Stimulated activated CD4-positive, alpha-beta T cell treated with anti-CD3 and anti-CD28 coated beads, Interleukin-1b, Interleukin-23, amount 100 ng/mL, for 24 hours (primary cell): Measurements from ENCODE around the gene TMEM63B.
"Not testable (repeated sequence)": the region's sequence is repeated elsewhere in the genome, so short reads cannot be mapped to it uniquely, and the experiment has no call there.

ENCODE experiments used
- DNase-seq, 4 experiments: peaks; one replicate each; pipeline ENCODE4 v3.0.0-alpha.2; 2020; ENCODE audit warnings: low read depth in 4 of 4, low spot score in 1 of 4

The TMEM63B gene

GRCh38 chr6:44189257-44189656 lies 61.9 kb downstream of the TMEM63B start:
- DNase-seq = no peak

GRCh38 chr6:44190715-44191114 lies 63.4 kb downstream of the TMEM63B start:
- DNase-seq = no peak

GRCh38 chr6:44192428-44193041 lies 65.2 kb downstream of the TMEM63B start:
- no peak for DNase-seq

- no peak for DNase-seq
These were observed 66.1 kb downstream of the TMEM63B start for GRCh38 chr6:44193307-44193910.

- DNase-seq = no peak
These were observed 67.0 kb downstream of the TMEM63B start for GRCh38 chr6:44194326-44194725.

GRCh38 chr6:44196351-44196750 lies 69.0 kb downstream of the TMEM63B start:
- DNase-seq = not testable (repeated sequence)

GRCh38 chr6:44198684-44199083 lies 71.3 kb downstream of the TMEM63B start:
- no peak for DNase-seq

GRCh38 chr6:44199883-44200282 lies 72.5 kb downstream of the TMEM63B start:
- DNase-seq = no peak

GRCh38 chr6:44201200-44201599 lies 73.8 kb downstream of the TMEM63B start:
- no peak for DNase-seq

GRCh38 chr6:44201638-44202303 lies 74.4 kb downstream of the TMEM63B start:
- no peak for DNase-seq

- DNase-seq = no peak
These were observed 75.1 kb downstream of the TMEM63B start for GRCh38 chr6:44202332-44202971.

GRCh38 chr6:44202972-44203750 lies 75.8 kb downstream of the TMEM63B start:
- no peak for DNase-seq

- no peak for DNase-seq
These were observed 76.6 kb downstream of the TMEM63B start for GRCh38 chr6:44203955-44204354.
